Chondrocyte (in vitro differentiated cells): ENCODE data around the gene ZNF485. TPM values are rescaled to one million over a fixed set of nuclear protein-coding genes. Genes with fewer than 3 reads are reported as not detected.

ENCODE experiments used
- DNase-seq: peaks from one replicate; pipeline ENCODE4 v3.0.0; 2021; ENCODE audit warnings: mixed read lengths, low spot score
- H3K27ac Mint-ChIP-seq: one replicate; pipeline ENCODE4 v1.8.0; 2021; ENCODE audit warnings: mild to moderate bottlenecking, moderate library complexity, mixed read lengths; ENCODE audit not compliant: unreplicated experiment
- H3K27me3 Mint-ChIP-seq: 2 replicates; pipeline ENCODE4 v1.8.0; 2021; ENCODE audit warnings: low read depth, mixed read lengths
- H3K36me3 Mint-ChIP-seq: 2 replicates; pipeline ENCODE4 v1.8.0; 2021; ENCODE audit warnings: low read depth, mixed read lengths
- H3K4me1 Mint-ChIP-seq: 2 replicates; pipeline ENCODE4 v1.8.0; 2021; ENCODE audit warnings: low read depth, mild to moderate bottlenecking, mixed read lengths
- H3K4me3 Mint-ChIP-seq: one replicate; pipeline ENCODE4 v1.8.0; 2021; ENCODE audit warnings: mild to moderate bottlenecking, moderate library complexity, mixed read lengths; ENCODE audit not compliant: unreplicated experiment
- H3K9me3 Mint-ChIP-seq: 2 replicates; pipeline ENCODE4 v1.8.0; 2021; ENCODE audit warnings: low read depth, mixed read lengths
- long read RNA-seq: library from polyadenylated mRNA; stranded (forward); transcript quantifications from one replicate; pipeline ENCODE4 v2.0.0, GENCODE V29; 2021
- total RNA-seq: library from RNA; stranded (reverse); gene quantifications from 3 replicates; pipeline ENCODE4 v1.2.1, GENCODE V29; 2021
- TF ChIP-seq, protein P1 (sequence below): fragments of 200-600 bp; sonication (generic); IDR thresholded peaks from 2 replicates; pipeline ENCODE4 v1.5.0; 2021; ENCODE audit warnings: antibody characterized with exemption, mild to moderate bottlenecking, moderate library complexity

The ZNF485 gene
- total RNA-seq: 1.8 to 2.5 TPM (median 1.9 TPM) in 3 replicates
- long read RNA-seq, partial matches to known transcripts: 1 of 4 reads
- long read RNA-seq, other reads (novel, unspliced or antisense): 1 of 4 reads

DNA sequence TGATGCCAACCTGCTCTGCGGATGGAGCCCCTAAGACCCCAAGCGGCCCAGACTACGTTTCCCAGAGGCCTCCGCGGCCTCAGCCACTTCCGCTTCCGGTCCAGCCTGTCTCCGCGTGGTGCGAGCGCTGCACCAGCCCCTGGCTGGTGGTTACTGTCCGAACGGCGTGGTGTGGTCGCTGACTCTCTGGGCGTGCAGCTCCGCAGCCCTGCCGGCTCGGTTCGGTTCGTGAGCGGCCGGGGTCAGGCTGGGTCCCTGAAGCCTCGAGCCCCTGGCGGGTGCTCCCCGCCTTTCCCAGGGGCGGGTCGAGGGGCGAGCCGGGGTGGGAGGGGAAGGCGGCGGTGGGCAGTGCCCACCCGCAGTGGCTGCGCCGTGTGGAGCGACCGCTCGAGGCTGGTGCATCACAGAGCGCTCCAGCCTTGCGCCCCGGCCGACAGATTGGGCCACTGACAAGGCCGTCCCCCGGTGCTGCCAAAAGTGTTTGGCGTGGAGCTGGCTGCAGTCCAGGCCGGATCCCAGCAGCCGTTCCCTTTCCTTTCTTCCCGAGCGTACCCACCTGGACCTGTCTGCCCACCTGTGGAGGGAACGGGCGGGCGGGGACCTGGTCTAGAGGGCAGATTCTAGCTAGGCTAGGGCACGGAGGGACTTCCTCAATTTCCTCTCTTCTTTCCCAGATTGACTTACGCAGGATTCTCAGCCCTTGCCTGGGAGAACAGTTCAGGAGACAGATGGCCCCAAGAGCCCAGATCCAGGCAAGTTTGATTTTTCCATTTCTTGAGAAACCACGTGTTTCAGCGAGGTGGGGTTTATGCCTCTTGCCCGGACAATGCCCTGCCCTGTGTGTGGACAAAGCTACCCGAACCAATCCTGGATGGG is at the start of gene ZNF485:
Gene ZNF485, plus strand, starts transcription at position 116 of the 876 bp plus-strand sequence. Its CDS starts 613 bp downstream, at position 729.
- Mint-ChIP-seq H3K9me3 (no peaks in the 10 kb centered on the region), H3K27ac (peak within 1 kb of the TSS; percentile 60), H3K4me3 (peak within 1 kb of the TSS; percentile 75), H3K4me1 (peaks cover 19% of the 10 kb centered on the region), H3K36me3 (peaks cover 3% of the 10 kb centered on the region), H3K27me3 (peaks cover 3% of the 10 kb centered on the region)
- TF ChIP-seq, protein P1, sequence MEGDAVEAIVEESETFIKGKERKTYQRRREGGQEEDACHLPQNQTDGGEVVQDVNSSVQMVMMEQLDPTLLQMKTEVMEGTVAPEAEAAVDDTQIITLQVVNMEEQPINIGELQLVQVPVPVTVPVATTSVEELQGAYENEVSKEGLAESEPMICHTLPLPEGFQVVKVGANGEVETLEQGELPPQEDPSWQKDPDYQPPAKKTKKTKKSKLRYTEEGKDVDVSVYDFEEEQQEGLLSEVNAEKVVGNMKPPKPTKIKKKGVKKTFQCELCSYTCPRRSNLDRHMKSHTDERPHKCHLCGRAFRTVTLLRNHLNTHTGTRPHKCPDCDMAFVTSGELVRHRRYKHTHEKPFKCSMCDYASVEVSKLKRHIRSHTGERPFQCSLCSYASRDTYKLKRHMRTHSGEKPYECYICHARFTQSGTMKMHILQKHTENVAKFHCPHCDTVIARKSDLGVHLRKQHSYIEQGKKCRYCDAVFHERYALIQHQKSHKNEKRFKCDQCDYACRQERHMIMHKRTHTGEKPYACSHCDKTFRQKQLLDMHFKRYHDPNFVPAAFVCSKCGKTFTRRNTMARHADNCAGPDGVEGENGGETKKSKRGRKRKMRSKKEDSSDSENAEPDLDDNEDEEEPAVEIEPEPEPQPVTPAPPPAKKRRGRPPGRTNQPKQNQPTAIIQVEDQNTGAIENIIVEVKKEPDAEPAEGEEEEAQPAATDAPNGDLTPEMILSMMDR: peak; percentile 12
- no peak for DNase-seq

DNA sequence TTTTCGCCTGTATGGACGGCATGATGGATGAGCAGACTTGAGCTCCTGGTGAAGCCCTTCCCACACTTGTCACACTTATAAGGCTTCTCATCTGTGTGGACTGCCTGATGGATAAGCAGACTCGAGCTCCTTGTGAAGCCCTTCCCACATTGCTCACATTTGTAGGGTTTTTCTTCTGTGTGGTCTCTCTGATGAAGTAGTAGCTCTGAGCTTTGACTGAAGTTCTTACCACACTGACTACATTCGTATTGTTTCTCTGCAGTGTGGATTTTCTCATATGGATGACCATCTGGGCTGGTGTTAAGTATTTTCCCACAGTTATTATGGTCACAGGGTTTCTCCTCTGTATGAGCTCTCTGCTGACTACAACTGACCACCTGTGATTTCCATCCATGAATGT is 49.0 kb upstream of the ZNF485 start:
- Mint-ChIP-seq H3K4me1 (no peaks in the 10 kb centered on the region), H3K9me3 (peaks cover 60% of the 10 kb centered on the region), H3K4me3 (no peak overlapping the region), H3K27me3 (no peaks in the 10 kb centered on the region), H3K36me3 (peaks cover 46% of the 10 kb centered on the region), H3K27ac (no peak overlapping the region)
- TF ChIP-seq, protein P1: no peak
- no peak for DNase-seq

DNA sequence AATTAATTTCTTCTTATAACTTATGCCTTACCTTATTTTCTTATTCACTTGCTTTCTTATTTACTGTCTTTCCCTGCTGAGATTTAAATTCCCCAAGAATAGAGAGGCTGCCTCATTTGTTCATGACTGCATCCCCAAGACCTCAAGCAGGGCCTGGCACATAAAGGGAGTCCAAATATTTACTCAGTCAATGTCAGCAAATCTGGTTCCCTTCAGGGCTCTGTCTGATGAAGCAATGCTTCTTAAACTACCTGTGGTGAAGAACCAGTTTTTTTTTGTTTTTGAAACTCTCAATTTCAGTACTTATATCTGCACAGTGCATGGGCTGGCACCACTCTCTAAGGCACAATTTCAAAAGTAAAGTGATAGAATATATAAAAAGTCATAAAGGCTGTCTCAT is 36.6 kb upstream of the ZNF485 start:
- H3K27me3 Mint-ChIP-seq: no peaks in the 10 kb centered on the region
- H3K4me1 Mint-ChIP-seq: peaks cover 16% of the 10 kb centered on the region
- H3K27ac Mint-ChIP-seq: no peak overlapping the region
- H3K9me3 Mint-ChIP-seq: no peaks in the 10 kb centered on the region
- peaks cover 10% of the 10 kb centered on the region for H3K36me3 Mint-ChIP-seq
- no peak overlapping the region for H3K4me3 Mint-ChIP-seq
- TF ChIP-seq, protein P1: no peak
- DNase-seq: no peak

DNA sequence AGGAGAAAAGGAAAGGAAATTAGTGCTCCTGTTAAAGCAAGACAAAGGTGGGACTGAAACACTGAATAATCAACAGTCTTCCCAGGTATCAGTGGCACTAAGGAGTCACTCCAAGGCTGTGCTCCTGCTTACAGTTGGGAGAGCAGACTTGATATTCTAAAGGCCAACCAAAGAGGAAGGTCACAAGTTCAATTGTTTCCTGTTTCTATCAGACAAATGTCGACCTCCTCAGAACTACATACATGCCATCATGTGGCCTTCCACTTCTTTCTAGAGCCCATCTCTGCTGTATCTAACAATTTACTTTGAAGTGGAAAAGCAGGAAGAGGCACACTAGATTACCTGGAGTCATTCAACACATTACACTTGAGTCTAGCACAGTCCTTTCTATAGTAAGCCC is 35.3 kb upstream of the ZNF485 start:
- Mint-ChIP-seq H3K27ac (no peak overlapping the region), H3K9me3 (no peaks in the 10 kb centered on the region), H3K27me3 (no peaks in the 10 kb centered on the region), H3K4me3 (no peak overlapping the region), H3K4me1 (peaks cover 20% of the 10 kb centered on the region), H3K36me3 (peaks cover 10% of the 10 kb centered on the region)
- TF ChIP-seq, protein P1: no peak
- DNase-seq: no peak

DNA sequence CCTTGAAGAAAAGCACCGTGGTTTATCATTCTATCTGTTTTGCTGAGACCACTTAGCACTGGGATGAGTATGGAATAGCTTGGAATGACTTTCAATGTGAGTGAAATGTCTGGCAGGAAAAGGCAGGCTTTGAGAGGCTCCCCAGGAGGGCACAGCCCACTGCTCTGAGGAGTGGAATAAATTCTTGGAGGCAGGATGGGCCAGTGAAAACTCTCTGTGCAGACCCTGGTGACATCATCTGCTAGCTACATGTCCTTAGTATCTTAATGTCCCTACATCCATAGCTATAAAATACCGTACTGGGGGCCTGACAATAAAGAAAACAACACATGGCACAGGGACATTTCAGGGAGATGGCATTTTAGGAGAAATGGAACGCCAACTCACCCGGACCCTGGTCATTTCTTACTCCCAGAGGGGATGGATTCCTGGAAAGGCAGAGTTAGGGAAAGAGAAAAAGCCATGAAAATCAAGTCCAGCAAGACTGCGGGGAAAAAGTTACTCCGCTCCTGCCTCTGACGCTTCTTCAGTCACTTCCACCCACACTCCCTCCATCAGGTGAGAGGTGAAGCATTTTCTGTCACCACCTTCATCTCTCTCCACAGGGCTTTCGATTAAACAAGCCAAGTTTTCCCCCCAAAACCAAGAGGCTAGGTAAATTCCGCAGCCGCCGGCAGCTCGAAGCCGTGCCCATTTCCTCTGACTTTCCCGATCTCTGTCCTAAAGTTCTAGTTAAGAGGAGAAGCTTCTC is 32.8 kb upstream of the ZNF485 start:
- peaks cover 3% of the 10 kb centered on the region for H3K36me3 Mint-ChIP-seq
- no peak for DNase-seq
- H3K9me3 Mint-ChIP-seq: no peaks in the 10 kb centered on the region
- peak overlapping the region; percentile 78 for H3K4me3 Mint-ChIP-seq
- TF ChIP-seq, protein P1: no peak
- peak overlapping the region; percentile 90 for H3K27ac Mint-ChIP-seq
- H3K4me1 Mint-ChIP-seq: peaks cover 20% of the 10 kb centered on the region
- no peaks in the 10 kb centered on the region for H3K27me3 Mint-ChIP-seq
